HG02943 (cell line): ENCODE data around the gene TTYH1.

Source experiments
- ATAC-seq: cut with Tn5 transposase; IDR thresholded peaks from one replicate; pipeline ENCODE4 v1.9.1; 2021; ENCODE audit warnings: mild to moderate bottlenecking, low read depth, moderate library complexity; ENCODE audit not compliant: unreplicated experiment

The TTYH1 gene

DNA sequence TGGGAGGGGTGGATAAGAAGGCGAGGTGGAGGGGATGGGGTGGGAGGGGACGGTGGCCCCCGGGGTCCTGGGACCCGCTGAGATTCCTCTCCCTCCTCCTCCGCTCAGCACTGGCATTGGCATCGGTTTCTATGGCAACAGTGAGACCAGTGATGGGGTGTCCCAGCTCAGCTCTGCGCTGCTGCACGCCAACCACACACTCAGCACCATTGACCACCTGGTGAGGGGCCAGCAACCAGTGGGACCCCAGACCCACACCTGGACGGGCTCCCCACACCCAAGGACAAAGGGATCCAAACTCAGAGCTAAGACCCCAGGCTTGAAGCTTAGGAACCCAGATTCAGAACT is 5.9 kb downstream of the TTYH1 start:
- no peak for ATAC-seq

DNA sequence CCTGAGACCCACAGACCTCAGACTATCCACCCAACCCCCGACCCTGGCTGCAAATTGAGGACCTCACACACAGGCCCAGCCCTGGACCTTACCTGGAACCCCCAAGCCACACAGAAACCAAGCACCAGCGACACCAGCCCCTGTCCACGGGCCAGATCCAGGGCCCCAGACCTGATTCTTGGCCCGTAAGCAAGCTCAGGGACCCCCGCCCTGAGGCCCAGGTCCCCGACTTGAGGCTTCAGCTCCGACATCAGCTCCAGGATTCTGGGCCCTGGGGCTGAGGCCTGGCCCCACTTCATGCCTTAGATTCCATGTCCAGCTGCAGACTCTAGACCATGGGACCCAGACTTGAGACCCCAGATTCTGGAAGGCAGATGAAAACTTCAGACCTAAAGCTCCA is 6.3 kb downstream of the TTYH1 start:
- ATAC-seq: no peak

DNA sequence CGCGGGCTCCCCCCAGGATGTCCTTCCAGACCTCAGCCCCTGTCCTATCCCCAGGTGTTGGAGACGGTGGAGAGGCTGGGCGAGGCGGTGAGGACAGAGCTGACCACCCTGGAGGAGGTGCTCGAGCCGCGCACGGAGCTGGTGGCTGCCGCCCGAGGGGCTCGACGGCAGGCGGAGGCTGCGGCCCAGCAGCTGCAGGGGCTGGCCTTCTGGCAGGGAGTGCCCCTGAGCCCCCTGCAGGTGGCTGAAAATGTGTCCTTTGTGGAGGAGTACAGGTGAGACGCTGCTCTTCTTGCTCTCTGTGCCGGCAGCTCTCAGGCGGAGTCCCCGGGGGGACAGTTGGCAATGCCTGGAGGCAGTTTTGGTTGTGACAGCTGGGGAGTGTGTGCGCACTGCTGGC is 6.9 kb downstream of the TTYH1 start:
- no peak for ATAC-seq

DNA sequence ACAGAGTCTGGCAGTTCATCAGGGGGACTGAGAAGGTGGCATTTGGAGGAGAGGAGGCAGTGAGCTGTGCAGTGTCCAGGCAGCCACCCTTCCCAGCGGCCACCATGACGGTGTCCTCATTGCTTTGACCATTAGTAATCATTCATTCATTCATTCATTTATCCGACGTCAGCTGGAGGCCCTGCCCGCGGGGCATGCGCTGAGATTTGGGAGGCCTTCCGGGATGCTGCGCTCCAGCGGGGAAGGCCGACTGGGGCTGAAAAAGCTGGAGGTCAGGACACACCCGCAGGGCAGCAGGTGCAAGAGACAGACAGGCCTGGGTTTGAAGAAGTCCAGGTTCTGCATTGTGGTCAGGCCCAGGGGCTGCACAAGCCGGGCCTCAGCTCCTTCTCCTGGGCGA is 8.9 kb downstream of the TTYH1 start:
- ATAC-seq: no peak

DNA sequence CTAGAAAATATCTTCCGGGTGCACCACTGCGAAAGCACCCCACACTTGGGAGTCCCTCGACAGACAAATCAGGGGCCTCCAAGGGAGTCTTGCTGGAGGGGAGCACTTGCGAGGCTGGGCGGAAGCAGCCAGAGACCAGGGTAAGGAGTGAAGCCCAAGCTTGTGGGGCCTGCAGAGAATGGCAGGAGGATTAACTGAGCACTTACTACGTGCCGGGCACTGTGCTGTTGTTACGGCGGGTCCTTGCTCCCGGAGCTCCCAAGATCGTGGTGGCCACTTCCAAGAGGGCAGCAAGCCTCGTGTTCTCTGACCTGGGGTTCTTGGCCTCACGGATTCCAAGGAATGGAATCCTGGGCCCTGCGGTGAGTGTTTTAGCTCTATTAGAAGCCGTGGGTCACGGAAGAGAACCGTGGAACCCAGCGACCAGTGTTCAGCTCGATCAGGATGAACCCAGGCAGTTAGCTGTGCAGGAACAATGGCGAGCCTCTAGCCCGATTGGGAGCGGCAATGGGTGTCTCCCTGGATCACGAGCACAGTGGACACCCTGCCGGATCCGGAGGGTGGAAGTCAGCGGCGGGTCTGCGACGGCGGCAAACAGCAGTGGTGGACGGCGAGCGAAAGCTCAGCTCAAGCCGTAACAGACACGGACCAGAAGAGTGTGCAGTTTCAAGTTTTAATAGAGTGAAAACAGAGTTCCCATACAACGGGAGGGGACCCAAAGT is 9.6 kb downstream of the TTYH1 start:
- no peak for ATAC-seq

DNA sequence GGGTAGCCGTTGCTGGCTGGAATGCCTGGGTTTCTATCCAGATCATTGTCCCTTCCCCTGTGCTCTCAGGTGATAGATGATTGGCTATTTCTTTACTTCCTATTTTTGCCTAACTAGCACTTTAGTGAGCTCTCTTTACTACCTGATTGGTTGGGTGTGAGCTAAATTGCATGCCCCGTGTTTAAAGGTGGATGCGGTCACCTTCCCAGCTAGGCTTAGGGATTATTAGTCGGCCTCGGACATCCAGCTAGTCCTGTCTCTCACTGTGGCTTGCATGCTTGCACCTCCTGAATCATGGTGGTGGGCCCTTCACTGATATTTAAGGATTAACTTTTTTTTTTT is 10.1 kb downstream of the TTYH1 start:
- no peak for ATAC-seq

DNA sequence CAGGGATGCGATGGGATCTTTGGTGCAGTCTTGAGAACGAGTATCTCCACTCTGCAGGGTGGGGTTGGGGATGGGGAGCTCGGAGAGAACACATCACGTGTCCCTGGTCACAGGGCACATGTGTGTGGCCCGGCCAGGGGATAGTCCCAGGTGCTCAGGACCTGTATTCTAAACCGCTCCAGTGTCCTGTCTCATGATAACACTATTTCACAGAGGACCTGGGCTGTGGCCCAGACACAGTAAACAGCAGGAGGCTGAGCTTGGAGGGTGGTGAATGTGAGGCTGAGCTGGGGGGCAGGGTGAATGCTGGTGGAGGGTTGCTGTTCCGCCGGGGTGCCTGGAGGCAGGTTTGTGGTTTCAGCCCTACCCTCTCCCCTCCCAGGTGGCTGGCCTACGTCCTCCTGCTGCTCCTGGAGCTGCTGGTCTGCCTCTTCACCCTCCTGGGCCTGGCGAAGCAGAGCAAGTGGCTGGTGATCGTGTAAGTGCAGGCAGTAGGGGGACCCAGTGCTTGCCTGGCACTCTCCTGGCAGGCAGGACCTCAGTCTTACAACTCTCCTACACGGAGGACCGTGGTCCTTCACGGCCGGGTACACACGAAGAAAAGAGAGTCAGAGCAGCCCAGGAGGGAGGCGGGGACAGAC is 11.1 kb downstream of the TTYH1 start:
- ATAC-seq: no peak

DNA sequence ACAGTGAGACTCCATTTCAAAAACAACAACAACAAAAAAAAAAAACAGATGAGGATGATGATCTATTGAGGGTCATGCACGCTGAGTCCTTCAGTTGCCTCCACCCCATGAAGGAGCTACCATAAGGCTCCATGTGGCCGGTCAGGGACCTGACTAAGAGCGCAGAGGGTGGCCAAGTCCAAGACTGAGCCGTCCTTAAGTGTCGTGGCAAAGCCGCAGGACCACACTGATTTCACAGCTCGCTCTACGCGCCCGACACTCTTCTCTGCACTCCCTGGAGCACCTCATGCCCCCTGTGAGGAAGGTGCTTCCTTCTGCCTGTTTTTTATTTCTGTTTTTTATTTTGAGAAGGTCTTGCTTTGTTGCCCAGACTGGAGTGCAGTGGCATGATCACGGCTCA is 12.3 kb downstream of the TTYH1 start:
- ATAC-seq: no peak

DNA sequence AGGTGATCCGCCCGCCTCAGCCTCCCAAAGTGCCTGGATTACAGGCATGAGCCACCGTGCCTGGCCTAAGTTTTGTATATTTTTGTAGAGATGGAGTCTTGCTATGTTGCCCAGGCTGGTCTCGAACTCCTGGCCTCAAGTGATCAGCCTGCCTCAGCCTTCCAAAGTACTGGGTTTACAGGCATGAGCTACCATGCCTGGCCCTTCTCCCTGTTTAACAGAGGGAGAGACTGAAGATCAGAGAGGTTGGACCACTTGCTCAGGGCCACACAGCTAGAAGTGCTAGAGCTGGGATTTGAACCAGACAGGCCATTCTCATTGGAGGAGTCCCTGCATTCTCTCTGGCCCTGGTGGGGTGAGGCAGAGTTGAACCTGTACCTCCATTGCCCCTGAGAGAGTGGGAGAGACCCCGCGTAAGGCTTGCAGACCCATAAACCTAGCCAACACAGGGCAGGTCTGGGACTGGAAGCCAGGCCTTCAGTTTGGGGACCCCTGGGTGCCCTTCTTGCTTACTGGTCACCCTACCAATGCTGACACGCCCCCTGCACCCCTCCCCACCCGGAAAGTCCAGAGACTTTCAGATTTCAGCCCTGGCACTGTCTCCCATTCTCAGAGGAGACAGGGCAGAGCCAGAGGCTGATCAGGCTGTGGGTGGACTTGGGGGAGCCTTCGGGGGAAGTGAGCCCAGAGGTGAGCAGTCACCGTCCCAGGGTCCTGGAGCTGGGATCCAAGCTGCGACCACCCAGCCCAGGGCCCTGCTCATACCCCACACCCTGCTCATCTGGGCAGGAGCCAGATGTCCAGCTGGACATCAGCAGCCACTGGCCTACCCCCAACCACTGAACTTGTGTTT is 13.3 kb downstream of the TTYH1 start:
- ATAC-seq: no peak

DNA sequence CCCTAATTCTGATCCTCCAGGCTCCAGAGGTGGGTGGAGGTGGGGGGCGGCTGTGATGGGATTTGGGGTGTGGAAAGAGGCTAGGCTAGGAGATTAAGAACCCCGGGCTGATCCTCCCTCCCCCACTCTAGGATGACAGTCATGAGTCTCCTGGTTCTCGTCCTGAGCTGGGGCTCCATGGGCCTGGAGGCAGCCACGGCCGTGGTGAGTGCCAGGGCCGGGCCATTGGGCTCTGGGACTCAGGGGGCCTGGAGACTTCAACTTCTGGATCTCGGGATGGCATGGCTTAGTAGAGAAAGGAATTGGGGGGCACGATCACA is 13.9 kb downstream of the TTYH1 start:
- ATAC-seq: no peak

DNA sequence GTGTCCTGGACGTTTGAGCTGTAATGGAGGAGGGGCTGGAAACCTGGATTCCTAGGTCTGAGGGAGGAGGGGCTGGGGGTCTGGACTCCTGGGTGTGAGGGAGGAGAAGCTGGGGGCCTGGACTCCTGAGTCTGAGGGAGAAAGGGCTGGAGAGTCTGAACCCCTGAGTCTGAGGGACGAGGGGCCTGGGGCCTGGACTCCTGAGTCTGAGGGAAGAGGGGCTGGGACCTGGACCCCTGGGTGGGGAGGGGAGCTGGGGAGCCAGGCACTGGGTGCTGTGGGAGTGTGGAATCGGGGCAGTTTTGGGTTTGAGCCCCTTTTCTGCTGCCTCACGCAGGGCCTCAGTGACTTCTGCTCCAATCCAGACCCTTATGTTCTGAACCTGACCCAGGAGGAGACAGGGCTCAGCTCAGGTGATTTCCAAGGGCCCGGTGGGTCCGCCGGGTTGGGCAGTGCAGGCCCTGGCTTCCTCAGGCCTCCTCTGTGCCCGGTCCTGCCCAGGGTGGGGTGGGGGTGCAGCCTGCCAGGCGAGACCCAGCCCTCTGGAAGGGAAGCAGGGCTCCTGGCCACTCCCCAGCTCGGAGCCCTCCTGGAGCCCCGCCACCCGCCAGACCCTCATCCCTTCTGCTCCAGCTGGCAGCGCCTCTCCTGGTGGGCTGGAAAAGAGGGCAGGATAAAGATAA is 14.4 kb downstream of the TTYH1 start:
- no peak for ATAC-seq

DNA sequence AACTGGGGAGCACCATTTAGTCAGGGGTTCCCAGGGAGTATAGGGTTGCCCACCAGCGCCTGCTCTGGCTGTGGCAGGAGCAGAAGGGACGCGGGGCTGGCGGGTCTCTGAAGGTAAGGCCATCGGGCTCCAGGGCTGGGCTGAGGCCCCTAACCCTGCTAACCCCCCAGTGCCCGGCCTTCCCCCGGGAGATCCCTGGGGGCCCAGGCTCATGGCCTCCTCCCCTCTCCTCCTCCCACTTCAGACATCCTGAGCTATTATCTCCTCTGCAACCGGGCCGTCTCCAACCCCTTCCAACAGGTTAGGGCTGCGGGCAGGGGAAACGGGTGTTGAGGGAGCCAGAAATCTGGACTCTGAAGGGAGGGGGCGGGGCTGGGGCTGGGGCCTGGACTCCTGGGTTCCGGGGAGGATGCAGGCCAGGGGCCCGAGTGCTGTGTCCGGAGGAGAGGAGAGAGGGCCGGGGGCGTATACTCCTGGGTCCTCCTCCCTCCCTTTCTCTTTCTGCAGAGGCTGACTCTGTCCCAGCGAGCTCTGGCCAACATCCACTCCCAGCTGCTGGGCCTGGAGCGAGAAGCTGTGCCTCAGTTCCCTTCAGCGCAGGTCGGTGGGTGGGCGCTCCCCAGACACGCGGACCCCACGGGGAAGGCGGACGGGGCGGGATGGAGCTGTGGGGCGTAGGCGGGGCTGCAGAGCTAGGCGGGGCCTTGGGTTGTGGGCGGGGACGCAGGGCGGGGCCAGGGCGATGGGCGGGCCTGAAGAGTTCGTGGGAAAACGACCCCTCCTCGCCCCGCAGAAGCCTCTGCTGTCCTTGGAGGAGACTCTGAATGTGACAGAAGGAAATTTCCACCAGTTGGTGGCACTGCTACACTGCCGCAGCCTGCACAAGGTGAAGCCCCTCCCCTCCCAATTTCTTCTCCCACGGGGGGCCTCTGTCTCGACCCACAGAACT is 15.3 kb downstream of the TTYH1 start:
- no peak for ATAC-seq

DNA sequence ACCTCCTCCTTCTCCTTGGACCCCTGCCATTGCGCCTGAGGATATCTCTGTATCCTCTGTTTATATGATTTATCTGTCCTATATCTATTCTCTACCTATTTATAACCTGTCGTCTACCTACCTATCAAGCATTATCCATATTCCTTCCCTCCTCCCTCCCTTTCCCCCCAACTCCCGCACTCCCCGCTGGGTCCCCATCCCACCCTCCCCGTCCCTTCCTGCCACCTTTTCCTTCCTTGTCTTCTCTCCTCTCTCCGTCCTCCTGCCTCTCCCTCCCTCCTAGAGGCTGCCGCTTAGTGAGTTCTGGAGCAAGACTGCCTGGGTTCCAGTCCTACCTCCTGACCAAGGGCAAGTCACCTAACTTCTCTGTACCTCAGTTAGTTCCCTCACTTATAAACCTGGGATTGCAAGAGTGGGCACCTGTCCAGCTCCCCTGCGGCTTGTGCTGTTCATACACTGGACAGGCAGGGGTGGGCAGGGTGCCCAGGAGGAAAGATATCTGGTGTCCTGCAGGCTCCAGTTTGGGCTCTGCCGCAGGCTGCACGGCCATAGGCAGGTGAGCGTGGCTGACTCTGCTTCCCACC is 16.1 kb downstream of the TTYH1 start:
- ATAC-seq: no peak

DNA sequence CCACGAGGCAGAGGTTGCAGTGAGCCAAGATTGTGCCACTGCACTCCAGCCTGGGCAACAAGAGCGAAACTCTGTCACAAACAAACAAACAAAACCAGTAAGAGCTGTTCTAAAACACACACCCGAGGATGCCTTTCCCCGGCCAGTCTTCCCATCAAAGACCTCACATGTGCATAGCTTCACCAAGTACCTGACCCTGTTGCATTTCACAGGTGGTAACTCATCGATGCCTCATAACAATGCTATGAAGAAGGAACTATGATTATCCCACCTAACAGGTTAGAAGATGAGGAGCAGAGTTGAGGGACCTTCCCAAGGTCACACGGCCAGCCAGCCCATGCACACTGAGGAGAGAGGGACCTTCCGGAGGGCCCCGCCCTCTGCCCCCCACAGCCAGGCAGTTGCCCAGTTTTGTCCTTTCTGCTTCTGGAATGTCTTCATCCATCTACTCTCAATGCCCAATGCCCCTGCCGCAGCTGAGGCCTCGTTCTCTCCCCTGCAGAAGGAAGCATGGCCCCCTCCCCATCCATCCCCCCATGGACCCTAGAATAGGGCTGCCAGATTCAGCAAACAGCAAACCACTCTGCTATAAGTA is 17.0 kb downstream of the TTYH1 start:
- ATAC-seq: no peak

DNA sequence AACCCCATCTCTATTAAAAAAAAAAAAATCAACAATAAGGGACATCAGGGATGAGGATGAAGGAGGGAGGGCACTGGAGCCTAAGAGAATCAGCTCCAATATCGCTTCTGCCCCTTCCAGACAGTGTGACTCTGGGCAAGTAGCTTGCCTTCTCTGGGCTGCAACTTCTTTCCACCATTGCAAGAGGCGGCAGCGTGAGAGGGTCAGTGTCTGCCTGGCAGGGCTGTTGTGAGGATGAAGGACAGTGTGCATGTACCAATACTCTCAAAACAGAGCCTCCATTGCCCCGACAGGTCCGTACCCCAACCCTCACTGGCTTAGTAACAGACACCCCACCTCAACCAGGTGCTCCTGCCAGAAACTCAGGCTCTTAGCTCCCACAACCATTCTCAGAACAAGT is 18.4 kb downstream of the TTYH1 start:
- no peak for ATAC-seq

DNA sequence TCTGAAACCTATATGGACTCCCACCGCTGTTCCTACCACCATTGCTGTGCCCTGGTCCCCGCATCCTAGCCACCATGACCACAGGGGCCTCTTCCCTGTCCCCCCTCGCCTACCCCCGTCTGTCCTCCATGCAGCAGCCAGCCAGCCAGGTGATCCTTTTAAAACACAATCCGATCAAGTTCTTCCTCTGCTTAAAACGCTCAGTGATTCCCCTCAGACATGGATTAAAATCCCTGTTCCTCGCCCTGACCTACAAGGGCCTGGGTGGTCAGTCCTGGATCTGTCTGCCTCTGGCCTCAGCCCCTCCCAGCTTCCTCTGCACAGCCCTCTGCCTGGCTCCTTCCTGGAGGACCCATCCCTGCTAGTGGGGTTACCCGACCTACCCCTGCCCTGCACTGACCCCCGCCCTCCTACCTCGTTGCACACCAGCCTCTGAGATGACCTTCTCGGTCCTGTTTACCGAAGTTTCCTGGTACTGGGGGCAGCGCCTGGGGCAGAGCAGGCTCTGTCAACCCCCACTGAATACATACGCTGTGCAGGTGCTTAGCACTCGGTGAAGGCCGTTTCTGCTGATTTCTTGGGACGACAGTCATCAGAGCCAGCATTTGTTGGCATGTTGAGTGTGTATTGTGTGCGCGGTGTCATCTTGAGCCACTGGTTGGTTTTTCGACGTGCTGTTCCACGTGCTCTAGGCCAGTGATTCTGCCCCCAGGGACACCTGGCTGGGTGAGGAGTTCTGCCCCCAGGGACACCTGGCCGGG is 19.0 kb downstream of the TTYH1 start:
- no peak for ATAC-seq

DNA sequence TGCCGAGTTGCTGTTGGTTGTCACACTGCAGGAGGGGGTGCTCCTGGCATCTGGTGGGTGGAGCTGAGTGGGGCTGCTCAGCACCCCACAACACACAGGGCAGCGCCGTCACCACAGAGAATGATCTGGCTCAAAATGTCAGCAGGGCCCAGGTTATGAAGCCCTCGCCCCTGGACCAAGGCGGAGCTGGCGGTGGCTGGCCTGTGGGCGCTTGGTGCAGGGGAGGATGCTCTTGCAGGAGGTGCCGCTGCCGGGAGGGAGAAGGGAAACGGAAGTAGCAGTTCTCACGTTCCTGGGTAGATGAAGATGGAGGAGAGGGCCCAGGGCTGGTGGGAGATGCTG is 19.6 kb downstream of the TTYH1 start:
- no peak for ATAC-seq

DNA sequence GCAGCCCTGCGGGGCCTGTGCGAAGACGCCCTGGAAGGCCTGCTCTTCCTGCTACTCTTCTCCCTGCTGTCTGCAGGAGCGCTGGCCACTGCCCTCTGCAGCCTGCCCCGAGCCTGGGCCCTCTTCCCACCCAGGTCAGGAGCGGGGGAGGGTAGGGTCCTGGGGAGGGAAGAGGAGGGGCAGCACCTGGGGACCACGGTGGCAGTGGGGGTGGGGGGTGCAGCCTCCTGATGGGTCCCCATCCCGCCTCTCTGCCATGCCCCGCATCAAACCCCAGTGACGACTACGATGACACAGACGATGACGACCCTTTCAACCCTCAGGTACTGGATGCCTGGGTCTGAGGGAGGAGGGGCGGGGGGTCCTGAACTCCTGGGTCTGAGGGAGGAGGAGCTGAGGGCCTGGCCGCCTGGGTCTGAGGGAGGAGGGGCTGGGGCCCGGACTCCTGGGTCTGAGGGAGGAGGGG is 20.3 kb downstream of the TTYH1 start:
- no peak for ATAC-seq

DNA sequence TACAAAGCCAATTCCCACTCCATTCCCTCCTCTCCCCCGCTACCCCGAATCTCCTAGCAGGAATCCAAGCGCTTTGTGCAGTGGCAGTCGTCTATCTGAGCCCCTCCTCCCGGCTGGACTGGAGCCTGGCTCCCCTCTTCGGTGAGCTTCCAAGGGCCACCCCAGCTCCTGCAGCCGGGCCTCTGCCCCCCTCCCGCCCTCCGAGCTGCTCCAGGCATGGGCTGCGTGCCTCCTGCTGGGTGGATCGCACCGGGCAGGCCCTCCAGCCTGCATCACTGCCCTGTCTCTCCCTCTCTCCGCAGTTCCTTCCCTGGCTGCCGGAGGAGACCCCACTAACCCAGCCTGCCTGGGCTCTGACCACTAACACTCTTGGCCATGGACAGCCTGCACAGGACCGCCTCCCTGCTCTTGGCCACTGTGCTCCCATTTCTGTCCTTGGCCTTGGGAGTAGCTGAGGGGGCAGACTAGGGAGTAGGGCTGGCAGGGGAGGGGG is 20.8 kb downstream of the TTYH1 start:
- no peak for ATAC-seq
